ENCODE results near the gene PODXL2.

The PODXL2 gene

GRCh38 chr3:127711021-127711695, 82.2 kb downstream of the PODXL2 start:
- no peak for DNase-seq

DNA sequence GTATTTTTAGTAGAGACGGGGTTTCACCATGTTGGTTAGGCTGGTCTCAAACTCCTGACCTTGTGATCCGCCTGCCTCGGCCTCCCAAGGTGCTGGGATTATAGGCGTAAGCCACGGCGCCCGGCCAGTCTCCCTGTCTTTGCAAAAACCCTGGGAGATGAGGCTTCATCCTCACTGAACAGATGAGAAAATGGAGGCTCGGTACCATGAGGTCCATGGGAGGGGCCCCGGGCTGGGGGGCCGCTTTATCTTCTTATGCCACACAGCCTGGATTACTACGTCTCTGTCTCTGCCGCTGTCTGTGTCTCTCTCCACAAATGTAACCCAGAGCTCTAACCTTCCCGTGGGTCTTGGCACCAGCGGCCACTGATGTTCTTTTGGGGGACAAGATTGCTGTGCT, 82.9 kb downstream of the PODXL2 start:
- DNase-seq = no peak

DNA sequence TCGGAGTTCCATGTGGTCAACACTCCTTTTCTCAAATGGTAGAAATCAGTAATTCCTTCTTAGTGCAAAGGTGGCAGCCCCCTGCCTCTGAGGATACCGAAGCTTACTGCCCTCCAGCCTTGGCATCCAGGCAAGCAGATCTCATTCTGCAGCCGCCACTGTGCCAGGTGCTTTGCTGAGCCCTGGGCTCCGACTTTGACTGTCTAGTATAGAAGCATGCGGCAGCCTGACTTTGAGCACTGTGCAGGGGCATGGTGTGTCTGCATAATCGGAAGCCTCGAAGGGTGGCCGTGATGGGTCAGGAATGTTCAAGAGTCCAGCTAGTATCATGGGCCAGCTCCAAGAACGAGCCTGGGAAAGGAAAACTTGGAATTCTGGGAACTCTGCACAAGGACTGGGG, 83.5 kb downstream of the PODXL2 start:
- no peak for DNase-seq

GRCh38 chr3:127712881-127713771, 84.1 kb downstream of the PODXL2 start:
- no peak for DNase-seq

- no peak for DNase-seq
Observed at GRCh38 chr3:127714125-127714571, 85.2 kb downstream of the PODXL2 start.

DNA sequence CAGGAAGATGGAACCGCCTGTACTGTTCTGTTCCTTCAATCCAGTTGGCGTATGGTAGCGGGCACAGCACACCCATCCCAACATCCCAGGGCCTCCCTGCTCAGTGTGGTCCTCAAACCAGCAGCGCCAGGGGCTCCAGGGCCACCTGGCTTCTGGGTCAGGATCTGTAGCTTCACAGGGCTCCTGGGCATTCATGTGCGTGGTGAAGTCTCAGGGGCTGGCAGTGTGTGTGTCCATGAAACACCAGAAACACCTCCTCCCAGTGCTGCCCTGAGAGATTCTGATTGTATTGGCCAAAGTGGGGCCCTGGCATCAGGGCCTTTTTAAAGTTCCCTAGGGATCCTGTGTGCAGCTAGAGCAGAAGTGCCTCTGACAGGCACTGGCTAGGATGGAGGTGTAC, 85.9 kb downstream of the PODXL2 start:
- no peak for DNase-seq

DNA sequence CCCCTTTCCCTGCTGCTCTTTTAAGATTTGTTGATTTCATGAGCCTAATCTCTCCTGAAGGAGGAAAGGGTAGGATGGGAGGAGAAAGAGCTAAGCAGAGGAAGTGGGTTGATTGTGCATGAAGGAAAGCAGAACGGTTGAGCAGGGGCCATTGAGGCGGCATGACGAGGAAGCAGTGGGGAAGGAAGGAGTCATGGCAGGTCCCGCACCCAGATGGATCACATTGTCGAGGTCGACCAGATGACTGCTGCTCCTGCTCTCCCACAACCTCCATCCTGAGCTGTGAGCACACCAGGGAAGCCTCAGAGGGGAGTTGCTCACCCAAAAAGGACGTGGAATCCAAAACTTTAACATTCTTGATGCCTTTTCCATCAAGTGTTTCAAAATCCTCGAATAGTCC, 86.5 kb downstream of the PODXL2 start:
- DNase-seq = no peak

DNA sequence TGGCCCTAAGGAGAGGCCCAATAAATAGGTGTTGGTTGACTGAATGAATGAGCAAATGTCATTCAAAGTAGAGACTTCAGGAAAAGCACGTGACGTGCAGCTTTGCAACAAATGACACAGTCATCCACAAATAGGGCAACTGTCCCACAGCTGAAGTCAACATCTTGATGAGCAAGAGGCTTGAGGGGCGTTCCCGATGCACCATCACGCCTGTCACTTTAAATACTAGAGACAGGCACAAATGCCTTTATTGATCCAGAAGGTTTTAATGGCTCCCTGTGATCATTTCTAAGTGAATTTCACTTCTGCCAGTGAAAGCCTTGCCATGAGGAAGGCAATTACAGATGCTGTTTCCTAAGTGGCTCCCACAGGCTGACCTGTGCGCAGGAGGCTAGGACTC, 87.4 kb downstream of the PODXL2 start:
- no peak for DNase-seq

GRCh38 chr3:127717357-127718244, 88.6 kb downstream of the PODXL2 start:
- DNase-seq = no peak

GRCh38 chr3:127718245-127718915, 89.4 kb downstream of the PODXL2 start:
- DNase-seq = no peak

DNA sequence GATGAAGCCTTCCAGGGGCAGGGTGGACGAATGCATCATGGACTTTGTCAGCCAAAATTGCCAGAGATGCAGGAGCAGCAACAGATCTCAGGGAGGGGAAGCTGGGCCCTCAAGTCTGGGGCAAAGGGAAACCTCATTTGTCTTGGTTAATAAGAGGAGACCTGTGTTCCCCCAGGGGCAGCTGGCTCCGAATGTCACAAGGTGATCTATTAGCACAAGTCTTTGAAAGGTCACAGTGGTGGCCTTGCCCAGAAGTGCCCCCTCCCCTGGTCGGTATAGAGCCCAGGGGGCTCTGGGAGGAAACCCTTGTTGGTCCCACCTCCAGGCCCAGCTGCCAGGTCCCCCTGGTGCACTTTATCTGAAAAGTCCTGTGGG, 89.9 kb downstream of the PODXL2 start:
- DNase-seq = no peak

DNA sequence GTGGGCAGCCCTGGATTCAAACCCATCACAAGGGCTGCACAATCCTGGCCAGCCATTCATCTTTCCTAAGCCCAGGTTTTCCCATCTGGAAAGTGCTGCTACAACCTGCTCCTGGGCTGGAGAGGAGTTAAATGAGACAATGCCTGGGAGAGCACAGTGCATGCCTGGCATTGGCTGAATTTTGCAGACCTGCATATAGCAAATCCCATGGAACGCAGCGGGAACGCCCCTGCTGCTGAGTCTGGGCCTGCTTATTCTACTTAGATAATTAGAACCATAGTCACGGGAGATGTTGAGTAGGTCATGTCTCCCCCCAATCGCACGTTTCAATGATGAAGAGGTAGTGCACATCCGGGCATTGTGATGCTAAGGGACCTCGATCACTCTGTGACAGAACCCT, 90.4 kb downstream of the PODXL2 start:
- no peak for DNase-seq

GRCh38 chr3:127720161-127720823, 91.3 kb downstream of the PODXL2 start:
- no peak for DNase-seq

- DNase-seq = no peak
Observed at GRCh38 chr3:127720985-127721935, 92.3 kb downstream of the PODXL2 start.

DNA sequence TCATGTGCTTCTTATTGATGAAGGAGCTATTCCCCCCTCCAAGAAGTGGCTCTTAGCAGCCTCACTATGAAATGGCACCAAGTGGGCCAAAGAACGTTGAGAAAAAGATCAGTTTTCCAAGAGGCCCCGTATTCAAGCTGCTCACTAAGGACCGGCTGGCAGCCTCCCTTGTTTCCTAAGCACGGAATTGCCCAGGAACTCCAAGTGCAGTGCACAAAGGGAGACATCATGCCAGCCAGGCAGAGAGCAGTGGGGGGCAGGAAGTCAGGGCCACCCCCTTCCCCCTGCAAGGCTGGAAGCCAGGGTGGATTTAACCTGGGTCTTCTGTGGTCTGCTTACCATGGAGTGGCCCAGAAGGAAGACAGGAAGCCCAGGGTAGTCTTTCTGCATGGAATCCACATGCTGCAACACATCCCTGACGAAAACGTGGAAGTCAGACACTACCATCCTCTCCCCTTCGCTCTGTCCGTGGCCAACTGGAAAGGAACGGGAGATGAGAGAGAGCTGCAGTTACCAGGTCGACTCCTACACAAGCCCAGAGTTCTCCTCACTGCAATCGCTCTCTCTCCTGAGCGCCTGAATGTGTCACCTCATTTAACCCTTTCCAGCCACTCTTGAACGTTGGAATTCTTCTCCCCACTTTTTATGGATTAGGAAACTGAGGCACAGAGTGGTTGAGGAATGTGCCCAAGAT, 93.3 kb downstream of the PODXL2 start:
- DNase-seq = no peak

All from stimulated activated CD4-positive, alpha-beta T cell treated with anti-CD3 and anti-CD28 coated beads, Interleukin-4, amount 100 ng/mL, for 24 hours (primary cell).